SJCRH30 (cell line): ENCODE results near the gene TXLNA. TPM values are rescaled to one million over a fixed set of nuclear protein-coding genes. Genes with fewer than 3 reads are reported as not detected.
"Not testable (repeated sequence)": the region's sequence is repeated elsewhere in the genome, so short reads cannot be mapped to it uniquely, and the experiment has no call there.

Source experiments
- DNase-seq, 2 experiments: peaks; one replicate each; pipeline ENCODE4 v3.0.0-alpha.2; 2015 to 2020
- H3K27ac ChIP-seq: fragments of 250-450 bp; sonication (Bioruptor Pico); 2 replicates; pipeline ENCODE4 v1.5.1; 2020; ENCODE audit warnings: mild to moderate bottlenecking, moderate library complexity
- H3K27me3 ChIP-seq: fragments of 250-450 bp; sonication (Bioruptor Pico); 2 replicates; pipeline ENCODE4 v1.5.1; 2020; ENCODE audit warnings: mild to moderate bottlenecking, moderate library complexity
- H3K36me3 ChIP-seq: fragments of 250-450 bp; sonication (Bioruptor Pico); 2 replicates; pipeline ENCODE4 v1.5.1; 2020; ENCODE audit warnings: mild to moderate bottlenecking, moderate library complexity
- H3K4me1 ChIP-seq: fragments of 250-450 bp; sonication (Bioruptor Pico); 2 replicates; pipeline ENCODE4 v1.5.1; 2020; ENCODE audit warnings: mild to moderate bottlenecking, moderate library complexity
- H3K4me3 ChIP-seq: fragments of 250-450 bp; sonication (Bioruptor Pico); 2 replicates; pipeline ENCODE4 v1.5.1; 2020; ENCODE audit warnings: mild to moderate bottlenecking, moderate library complexity
- H3K9me3 ChIP-seq: fragments of 250-450 bp; sonication (Bioruptor Pico); replicated peaks from 2 replicates; pipeline ENCODE4 v1.5.1; 2020; ENCODE audit warnings: mild to moderate bottlenecking, moderate library complexity
- total RNA-seq: library from RNA; depleted of rRNA; stranded (reverse); fragments of >200 nt; shearing (Covaris generic); gene quantifications from 2 replicates; pipeline ENCODE4 v1.2.3, GENCODE V29; 2014; rRNA removed

Gene TXLNA
- 82.6 and 83.5 TPM in 2 replicates for total RNA-seq

DNA sequence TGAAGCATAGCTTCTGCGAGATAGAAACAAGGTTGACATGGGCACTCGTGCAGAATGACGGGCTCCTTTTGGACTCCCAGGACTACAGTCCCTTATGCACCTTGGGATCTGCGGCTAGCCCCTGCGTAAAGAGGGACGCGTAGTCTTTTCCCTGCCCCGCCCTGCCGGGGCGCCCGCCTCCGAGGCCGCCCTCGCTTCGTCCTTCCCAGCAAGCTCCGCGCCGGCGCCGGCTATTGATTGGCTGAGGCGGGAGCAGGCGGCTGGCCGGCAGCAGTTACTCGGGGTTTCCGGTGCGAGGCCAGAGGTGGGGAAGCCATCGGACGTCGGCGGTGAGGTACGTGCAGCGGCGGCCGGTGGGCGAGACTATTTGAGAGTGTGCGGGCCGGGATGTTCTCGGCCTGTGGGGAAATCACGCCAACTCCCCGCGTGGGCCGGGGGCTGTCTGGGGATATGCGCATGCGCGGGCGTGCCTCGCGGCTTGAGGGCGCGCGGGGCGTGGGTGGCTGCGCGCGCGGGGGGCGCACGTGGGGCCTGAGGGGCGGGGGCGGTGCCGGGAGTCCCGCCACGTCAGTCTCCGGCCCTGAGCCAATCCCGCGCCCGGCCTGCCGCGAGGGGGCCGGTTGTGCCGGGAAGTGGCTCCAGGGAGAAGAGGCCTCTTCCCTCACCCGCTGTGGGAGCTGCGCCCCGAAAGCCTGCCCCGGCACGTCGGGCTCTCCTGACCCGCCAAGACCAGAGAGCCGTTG, at the start of gene TXLNA:
Gene TXLNA, plus strand, starts transcription at position 233 of the 743 bp plus-strand sequence. CDS start 671 bp downstream, outside the sequence.
- H3K27me3 ChIP-seq: no peaks in the 10 kb centered on the region

DNA sequence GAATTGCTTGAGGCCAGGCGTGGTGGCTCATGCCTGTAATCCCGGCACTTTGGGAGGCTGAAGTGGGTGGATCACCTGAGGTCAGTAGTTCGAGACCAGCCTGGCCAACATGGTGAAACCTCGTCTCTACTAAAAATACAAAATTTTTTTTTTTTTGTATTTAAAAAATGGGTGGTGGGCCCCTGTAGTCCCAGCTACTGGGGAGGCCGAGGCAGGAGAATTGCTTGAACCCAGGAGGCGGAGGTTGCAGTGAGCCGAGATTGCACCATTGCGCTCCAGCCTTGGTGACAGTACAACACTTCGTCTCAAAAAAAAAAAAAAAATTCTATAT, 45.6 kb upstream of the TXLNA start:
- H3K27me3 ChIP-seq, H3K27ac ChIP-seq, H3K4me1 ChIP-seq, DNase-seq, H3K9me3 ChIP-seq, H3K4me3 ChIP-seq: not testable (repeated sequence)
- peaks cover 20% of the 10 kb centered on the region for H3K36me3 ChIP-seq

More for the DNA sequence above, at the start of gene TXLNA:
- peak; percentile 96 to 97 for DNase-seq
- Histone ChIP-seq H3K4me1 (peaks cover 10% of the 10 kb centered on the region), H3K27ac (peak within 1 kb of the TSS; percentile 79), H3K4me3 (peak within 1 kb of the TSS; percentile 71), H3K9me3 (no peaks in the 10 kb centered on the region), H3K36me3 (peaks cover 31% of the 10 kb centered on the region)

DNA sequence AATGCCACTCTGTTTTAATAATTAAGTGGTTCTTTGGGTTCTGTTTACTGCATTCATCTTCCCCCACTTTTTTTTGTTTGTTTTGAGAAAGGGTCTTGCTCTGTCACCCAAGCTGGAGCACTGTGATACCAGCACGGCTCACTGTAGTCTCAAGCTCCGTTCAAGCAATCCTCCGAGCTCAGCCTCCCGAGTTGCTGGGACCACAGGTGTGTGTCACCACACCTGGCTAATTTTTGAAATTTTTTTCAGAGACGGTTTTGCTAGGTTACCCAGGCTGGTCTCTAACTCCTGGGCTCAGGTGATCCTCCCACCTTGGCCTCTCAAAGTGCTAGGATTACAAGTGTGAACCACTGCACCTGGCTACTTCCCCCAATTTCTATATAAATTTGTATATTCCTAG, 42.4 kb upstream of the TXLNA start:
- no peak overlapping the region for H3K4me3 ChIP-seq
- H3K4me1 ChIP-seq: peaks cover 19% of the 10 kb centered on the region
- DNase-seq: no peak
- H3K27me3 ChIP-seq: no peaks in the 10 kb centered on the region
- H3K36me3 ChIP-seq: 0 out of 2 replicates have a peak, but pooled peaks cover 3% of the 10 kb centered on the region
- no peaks in the 10 kb centered on the region for H3K9me3 ChIP-seq
- H3K27ac ChIP-seq: no peak overlapping the region

DNA sequence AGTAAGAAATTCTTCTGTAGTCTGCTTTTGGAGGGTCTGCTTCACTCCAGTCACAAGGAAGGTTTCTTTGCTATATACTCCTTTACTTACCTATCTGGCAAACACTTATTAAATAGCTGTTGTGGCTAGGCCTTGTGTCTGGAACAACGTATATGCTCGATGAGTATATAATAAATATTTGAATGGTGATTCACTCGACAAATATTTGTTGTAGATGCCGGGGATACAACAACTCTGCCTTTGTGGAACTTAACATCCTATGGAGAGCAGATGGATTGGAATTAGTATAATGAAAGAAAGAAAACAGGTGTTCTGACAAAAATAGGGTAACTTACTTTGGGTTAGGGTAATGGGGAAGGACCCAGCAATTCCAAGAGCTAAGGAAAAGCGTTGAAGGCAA, 40.5 kb upstream of the TXLNA start:
- Histone ChIP-seq H3K36me3 (0 out of 2 replicates have a peak, but pooled peaks cover 2% of the 10 kb centered on the region), H3K4me3 (no peak overlapping the region), H3K27me3 (no peaks in the 10 kb centered on the region), H3K4me1 (peaks cover 19% of the 10 kb centered on the region), H3K27ac (peak overlapping the region; percentile 49), H3K9me3 (no peaks in the 10 kb centered on the region)
- DNase-seq: peak; percentile 8 to 44

DNA sequence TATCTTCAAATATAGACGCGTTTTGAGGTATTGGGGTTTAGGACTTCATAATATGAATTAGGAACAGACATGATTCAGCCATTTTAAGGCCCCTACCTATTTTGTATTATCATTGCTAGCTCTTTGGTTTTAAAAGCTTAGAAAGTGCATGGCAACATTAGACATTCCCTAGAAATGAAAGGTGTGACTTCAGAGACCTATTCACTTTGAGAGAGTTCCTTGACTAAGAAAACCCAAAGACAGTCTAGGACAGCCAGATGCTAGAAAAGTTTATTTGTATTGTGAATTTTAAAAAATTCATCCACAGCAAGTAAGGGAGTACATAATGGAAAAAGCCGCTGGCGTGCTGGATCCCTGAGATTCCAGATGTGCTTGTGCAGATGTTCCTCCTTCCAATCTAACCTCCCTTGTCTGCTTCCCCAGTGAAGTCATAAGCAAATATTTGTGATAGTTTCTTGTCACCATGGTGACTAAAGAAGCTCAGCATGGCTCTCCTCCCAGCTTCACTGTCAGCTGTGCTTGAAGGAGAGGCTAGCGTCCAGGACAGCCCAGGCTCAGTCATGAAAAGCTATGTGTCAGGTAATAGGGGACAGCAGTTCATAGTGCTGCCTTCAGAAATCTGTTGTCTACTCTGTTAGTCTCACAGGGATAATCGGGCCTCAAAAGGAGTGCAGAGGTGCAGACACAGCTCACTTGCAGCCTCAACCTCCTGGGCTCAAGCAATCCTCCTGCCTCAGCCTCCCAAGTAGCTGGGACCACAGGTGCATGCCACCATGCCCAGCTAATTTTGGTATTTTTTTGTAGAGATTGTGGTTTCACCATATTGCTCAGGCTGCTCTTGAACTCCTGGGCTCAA, 36.8 kb upstream of the TXLNA start:
- H3K27ac ChIP-seq: no peak overlapping the region
- peaks cover 19% of the 10 kb centered on the region for H3K4me1 ChIP-seq
- H3K27me3 ChIP-seq: no peaks in the 10 kb centered on the region
- 0 out of 2 replicates have a peak, but pooled peaks cover under 1% of the 10 kb centered on the region for H3K9me3 ChIP-seq
- peaks cover 6% of the 10 kb centered on the region; the same call in 1 of the 2 replicates for H3K36me3 ChIP-seq
- no peak overlapping the region for H3K4me3 ChIP-seq
- peak in 1 of 2 experiments; percentile 13 for DNase-seq

GRCh38 chr1:32143302-32143695, 36.2 kb upstream of the TXLNA start:
- Histone ChIP-seq H3K4me1 (peaks cover 16% of the 10 kb centered on the region), H3K36me3 (peaks cover 11% of the 10 kb centered on the region; the same call in 1 of the 2 replicates)
- DNase-seq, H3K9me3 ChIP-seq, H3K4me3 ChIP-seq, H3K27ac ChIP-seq, H3K27me3 ChIP-seq: not testable (repeated sequence)

- Histone ChIP-seq H3K4me3 (no peak overlapping the region), H3K36me3 (peaks cover 11% of the 10 kb centered on the region; the same call in 1 of the 2 replicates), H3K27ac (no peak overlapping the region), H3K4me1 (peaks cover 9% of the 10 kb centered on the region), H3K9me3 (0 out of 2 replicates have a peak, but pooled peaks cover 2% of the 10 kb centered on the region), H3K27me3 (no peaks in the 10 kb centered on the region)
- no peak for DNase-seq
These were observed 35.4 kb upstream of the TXLNA start for GRCh38 chr1:32144033-32144432.

DNA sequence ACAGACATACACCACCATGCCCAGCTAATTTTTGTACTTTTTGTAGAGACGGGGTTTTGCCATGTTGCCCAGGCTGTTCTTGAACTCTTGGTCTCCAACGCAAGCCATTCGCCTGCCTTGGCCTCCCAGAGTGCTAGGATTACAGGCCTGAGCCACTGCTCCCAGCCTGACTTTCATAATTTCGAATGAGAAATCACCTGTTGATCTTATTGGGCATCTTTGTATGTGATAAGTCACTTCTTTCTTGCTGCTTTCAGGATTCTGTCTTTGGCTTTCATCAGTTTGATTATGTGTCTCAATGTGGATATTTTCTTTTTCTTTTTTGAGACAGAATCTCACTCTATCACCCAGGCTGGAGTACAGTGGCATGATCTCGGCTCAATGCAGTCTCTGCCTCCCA, 31.7 kb upstream of the TXLNA start:
- not testable (repeated sequence) for H3K27ac ChIP-seq, H3K9me3 ChIP-seq, H3K27me3 ChIP-seq, H3K36me3 ChIP-seq, H3K4me3 ChIP-seq, DNase-seq, H3K4me1 ChIP-seq

DNA sequence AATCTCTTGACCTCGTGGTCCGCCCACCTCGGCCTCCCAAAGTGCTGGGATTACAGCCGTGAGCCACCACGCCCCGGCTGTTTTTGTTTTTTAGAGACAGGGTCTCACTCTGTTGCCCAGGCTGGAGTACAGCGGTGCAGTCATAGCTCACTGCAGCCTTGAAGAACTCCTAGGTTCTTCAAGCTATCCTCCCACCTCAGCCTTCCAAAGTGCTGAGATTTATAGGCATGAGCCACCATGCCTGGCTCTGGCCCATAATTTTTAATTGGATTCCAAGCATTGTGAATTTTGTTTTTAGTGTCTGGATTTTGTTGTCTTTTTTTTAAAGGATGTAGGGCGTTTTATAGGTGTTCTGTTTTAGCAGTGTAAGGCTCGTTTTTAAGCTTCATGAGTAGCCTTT, 28.6 kb upstream of the TXLNA start:
- Histone ChIP-seq H3K27ac (no peak overlapping the region), H3K9me3 (0 out of 2 replicates have a peak, but pooled peaks cover 2% of the 10 kb centered on the region), H3K27me3 (no peaks in the 10 kb centered on the region), H3K36me3 (peaks cover 14% of the 10 kb centered on the region), H3K4me3 (no peak overlapping the region), H3K4me1 (peaks cover 3% of the 10 kb centered on the region; the same call in 1 of the 2 replicates)
- DNase-seq: no peak

GRCh38 chr1:32151319-32151787, 28.1 kb upstream of the TXLNA start:
- peaks cover 16% of the 10 kb centered on the region for H3K36me3 ChIP-seq

DNA sequence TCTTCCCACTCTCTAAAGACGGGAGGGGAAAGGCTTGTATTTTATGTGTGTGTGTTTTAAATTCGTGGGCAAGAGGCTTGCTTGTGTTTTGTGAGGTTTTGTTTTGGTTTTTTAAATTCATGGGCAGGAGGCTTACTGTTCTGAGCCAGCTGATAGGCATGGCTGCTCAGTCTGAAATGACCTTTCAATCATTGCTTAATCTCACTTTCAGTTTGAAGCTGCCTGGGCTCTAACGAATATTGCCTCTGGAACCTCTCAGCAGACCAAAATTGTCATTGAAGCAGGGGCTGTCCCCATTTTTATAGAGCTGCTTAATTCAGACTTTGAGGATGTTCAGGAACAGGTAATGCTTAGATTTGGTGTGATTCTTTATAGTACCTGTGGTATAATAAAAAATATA, 20.3 kb upstream of the TXLNA start:
- DNase-seq: no peak
- Histone ChIP-seq H3K27me3 (no peaks in the 10 kb centered on the region), H3K4me1 (no peaks in the 10 kb centered on the region), H3K36me3 (peaks cover 71% of the 10 kb centered on the region), H3K9me3 (no peaks in the 10 kb centered on the region), H3K27ac (no peak overlapping the region), H3K4me3 (no peak overlapping the region)

More at GRCh38 chr1:32151319-32151787, 28.1 kb upstream of the TXLNA start:
- Histone ChIP-seq H3K4me1 (peaks cover 3% of the 10 kb centered on the region; the same call in 1 of the 2 replicates), H3K9me3 (0 out of 2 replicates have a peak, but pooled peaks cover 2% of the 10 kb centered on the region), H3K27ac (no peak overlapping the region), H3K4me3 (no peak overlapping the region), H3K27me3 (no peaks in the 10 kb centered on the region)
- DNase-seq: peak; percentile 65 to 78

DNA sequence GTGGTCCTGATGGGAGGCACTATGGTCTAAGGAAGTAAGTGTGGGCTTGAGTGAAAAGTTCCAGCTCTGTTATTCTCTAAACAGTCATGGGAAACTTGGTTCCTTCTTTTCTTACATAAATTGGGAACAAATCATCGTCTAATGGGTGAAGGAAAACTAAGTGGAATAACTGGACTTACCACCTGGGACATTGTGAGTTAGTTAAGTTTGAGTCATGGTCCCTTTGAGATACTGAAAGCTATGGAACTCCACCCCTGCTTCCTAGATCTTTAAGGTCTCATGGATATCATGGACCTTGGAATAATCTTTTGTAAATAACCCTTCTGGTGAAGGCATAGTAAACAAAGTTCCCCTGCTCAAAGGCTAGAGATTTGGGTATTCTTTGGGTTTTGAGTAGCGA, 16.1 kb upstream of the TXLNA start:
- H3K36me3 ChIP-seq: peaks cover 64% of the 10 kb centered on the region
- H3K27ac ChIP-seq: no peak overlapping the region
- DNase-seq: no peak
- no peaks in the 10 kb centered on the region for H3K9me3 ChIP-seq
- H3K4me1 ChIP-seq: no peaks in the 10 kb centered on the region
- no peak overlapping the region for H3K4me3 ChIP-seq
- no peaks in the 10 kb centered on the region for H3K27me3 ChIP-seq

DNA sequence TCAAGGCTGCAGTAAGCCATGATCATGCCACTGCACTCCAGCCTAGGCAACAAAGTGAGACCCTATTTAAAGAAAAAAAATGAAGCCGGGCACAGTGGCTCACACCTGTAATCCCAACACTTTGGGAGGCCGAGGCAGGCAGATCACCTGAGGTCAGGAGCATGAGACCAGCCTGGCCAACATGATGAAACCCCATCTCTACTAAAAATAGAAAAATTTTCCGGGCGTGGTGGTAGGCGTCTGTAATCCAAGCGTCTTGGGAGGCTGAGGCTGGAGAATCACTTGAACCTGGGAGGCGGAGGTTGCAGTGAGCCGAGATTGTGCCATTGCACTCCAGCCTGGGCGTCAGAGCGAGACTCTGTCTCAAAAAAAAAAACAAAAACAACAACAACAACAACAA, 13.8 kb upstream of the TXLNA start:
- peaks cover 59% of the 10 kb centered on the region for H3K36me3 ChIP-seq
- not testable (repeated sequence) for DNase-seq, H3K9me3 ChIP-seq, H3K27me3 ChIP-seq, H3K4me1 ChIP-seq, H3K27ac ChIP-seq, H3K4me3 ChIP-seq

DNA sequence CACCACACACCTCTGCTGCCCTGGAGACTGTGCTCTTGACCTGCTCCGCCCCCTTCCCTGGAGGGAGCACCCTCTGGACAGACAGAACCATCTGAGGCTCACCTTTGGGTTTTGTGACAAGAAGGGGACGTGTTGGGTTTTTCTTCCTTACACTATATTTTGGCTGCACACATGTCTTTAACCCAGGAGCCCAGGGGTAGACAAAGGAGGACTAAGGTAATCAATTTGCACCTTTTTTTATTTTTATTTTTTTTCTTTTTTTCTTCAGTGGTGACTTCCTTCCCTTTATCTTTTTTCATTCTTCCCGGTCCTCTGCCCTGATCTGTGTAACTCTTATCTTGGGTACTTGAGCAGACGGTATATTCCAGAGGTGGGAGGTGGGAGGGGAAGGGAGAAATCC, 8.5 kb upstream of the TXLNA start:
- Histone ChIP-seq H3K4me1 (no peaks in the 10 kb centered on the region), H3K36me3 (peaks cover 55% of the 10 kb centered on the region), H3K27ac (no peak overlapping the region), H3K9me3 (no peaks in the 10 kb centered on the region), H3K27me3 (no peaks in the 10 kb centered on the region), H3K4me3 (no peak overlapping the region)
- DNase-seq: no peak
